Measurements from ENCODE around the gene AP4E1. TPM values are rescaled to one million over a fixed set of nuclear protein-coding genes. Genes with fewer than 3 reads are reported as not detected.
A peak's percentile ranks its signal among the peaks of the same experiment; 100 is the strongest.

The AP4E1 gene
- total RNA-seq, 2 donors from 2014 or later: 5.4 to 11.9 TPM

DNA sequence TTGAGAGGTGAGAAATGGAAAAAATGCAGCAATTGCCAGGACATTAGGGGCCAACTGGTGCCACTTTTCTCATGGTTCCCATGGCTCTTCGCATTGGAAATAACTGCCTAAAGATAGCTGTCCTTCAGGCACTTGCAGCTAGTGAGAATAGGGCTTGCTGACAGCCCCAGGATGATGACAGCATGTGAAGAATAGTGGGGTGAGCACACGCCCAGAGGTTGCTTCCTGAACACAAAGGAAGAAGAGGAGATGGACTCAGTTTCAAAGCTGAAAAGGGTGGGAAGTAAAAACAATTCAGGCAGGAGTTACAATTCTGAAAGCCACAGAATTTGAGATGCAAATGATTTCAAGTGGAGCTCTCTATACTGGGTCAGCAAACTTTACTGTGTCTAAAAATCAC, 140.6 kb downstream of the AP4E1 start:
- no peaks in the 10 kb centered on the region for H3K36me3 ChIP-seq

DNA sequence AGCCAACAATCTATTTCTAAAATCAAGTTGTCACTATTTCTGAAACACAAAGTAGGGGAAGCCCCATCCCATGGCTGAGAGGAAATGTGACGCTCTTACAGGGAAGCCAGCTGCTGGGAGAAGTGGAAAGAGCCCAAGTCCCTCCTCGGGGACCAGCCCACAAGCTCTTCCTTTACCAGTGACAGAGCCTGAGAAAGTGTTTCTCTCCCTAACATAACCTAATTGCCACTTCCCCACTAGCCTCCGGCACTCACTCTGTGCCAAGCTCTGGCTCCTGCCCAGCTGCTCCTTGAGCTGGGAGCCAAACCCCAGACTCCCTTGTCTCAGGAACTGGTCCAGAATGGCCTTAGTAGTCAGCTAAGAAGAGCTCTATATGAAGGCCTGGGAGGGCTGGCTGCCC, 143.3 kb downstream of the AP4E1 start:
- H3K36me3 ChIP-seq: peaks cover 10% of the 10 kb centered on the region
- no peaks in the 10 kb centered on the region for H3K27me3 ChIP-seq (replicated peaks; ENCODE audit: insufficient read depth)
- H3K4me3 ChIP-seq: no peak overlapping the region
- DNase-seq (ENCODE audit: low spot score): no peak
- H3K9me3 ChIP-seq: no peaks in the 10 kb centered on the region
- peaks cover 16 to 32% of the 10 kb centered on the region in 2 donors for H3K4me1 ChIP-seq (ENCODE audit: control insufficient read depth in 1 of 2, low read depth in 2 of 2)
- TF ChIP-seq, protein P1, sequence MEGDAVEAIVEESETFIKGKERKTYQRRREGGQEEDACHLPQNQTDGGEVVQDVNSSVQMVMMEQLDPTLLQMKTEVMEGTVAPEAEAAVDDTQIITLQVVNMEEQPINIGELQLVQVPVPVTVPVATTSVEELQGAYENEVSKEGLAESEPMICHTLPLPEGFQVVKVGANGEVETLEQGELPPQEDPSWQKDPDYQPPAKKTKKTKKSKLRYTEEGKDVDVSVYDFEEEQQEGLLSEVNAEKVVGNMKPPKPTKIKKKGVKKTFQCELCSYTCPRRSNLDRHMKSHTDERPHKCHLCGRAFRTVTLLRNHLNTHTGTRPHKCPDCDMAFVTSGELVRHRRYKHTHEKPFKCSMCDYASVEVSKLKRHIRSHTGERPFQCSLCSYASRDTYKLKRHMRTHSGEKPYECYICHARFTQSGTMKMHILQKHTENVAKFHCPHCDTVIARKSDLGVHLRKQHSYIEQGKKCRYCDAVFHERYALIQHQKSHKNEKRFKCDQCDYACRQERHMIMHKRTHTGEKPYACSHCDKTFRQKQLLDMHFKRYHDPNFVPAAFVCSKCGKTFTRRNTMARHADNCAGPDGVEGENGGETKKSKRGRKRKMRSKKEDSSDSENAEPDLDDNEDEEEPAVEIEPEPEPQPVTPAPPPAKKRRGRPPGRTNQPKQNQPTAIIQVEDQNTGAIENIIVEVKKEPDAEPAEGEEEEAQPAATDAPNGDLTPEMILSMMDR (IDR thresholded peaks at IDR 0.05): no peak
- no peak overlapping the region for H3K27ac ChIP-seq
- ATAC-seq (ENCODE audit: insufficient number of reproducible peaks, low FRiP score, low read depth): peak; percentile 59

More for the DNA sequence above, 140.6 kb downstream of the AP4E1 start:
- Histone ChIP-seq H3K27ac (no peak overlapping the region), H3K4me3 (no peak overlapping the region), H3K4me1 (ENCODE audit: control insufficient read depth in 1 of 2, low read depth in 2 of 2) (peaks cover 17 to 36% of the 10 kb centered on the region in 2 donors), H3K27me3 (replicated peaks; ENCODE audit: insufficient read depth) (no peaks in the 10 kb centered on the region), H3K9me3 (no peaks in the 10 kb centered on the region)
- DNase-seq (ENCODE audit: low spot score) (no peak), ATAC-seq (ENCODE audit: insufficient number of reproducible peaks, low FRiP score, low read depth) (no peak)
- TF ChIP-seq, protein P1 (IDR thresholded peaks at IDR 0.05): no peak

- DNase-seq (ENCODE audit: low spot score) (no peak), ATAC-seq (ENCODE audit: insufficient number of reproducible peaks, low FRiP score, low read depth) (no peak)
- Histone ChIP-seq H3K36me3 (peaks cover 22% of the 10 kb centered on the region), H3K4me3 (no peak overlapping the region), H3K9me3 (no peaks in the 10 kb centered on the region), H3K4me1 (ENCODE audit: control insufficient read depth in 1 of 2, low read depth in 2 of 2) (peaks cover 10 to 22% of the 10 kb centered on the region in 2 donors), H3K27me3 (replicated peaks; ENCODE audit: insufficient read depth) (no peaks in the 10 kb centered on the region), H3K27ac (no peak overlapping the region)
- TF ChIP-seq, protein P1 (IDR thresholded peaks at IDR 0.05): no peak
These were observed 145.1 kb downstream of the AP4E1 start for GRCh38 chr15:51053571-51053970.

GRCh38 chr15:51054535-51054934, 146.1 kb downstream of the AP4E1 start:
- no peak for DNase-seq (ENCODE audit: low spot score)
- no peak overlapping the region for H3K27ac ChIP-seq
- H3K36me3 ChIP-seq: peaks cover 22% of the 10 kb centered on the region
- no peaks in the 10 kb centered on the region for H3K9me3 ChIP-seq
- H3K4me1 ChIP-seq (ENCODE audit: control insufficient read depth in 1 of 2, low read depth in 2 of 2): peaks cover 10 to 22% of the 10 kb centered on the region in 2 donors
- TF ChIP-seq, protein P1 (IDR thresholded peaks at IDR 0.05): no peak
- no peak overlapping the region for H3K4me3 ChIP-seq
- no peaks in the 10 kb centered on the region for H3K27me3 ChIP-seq (replicated peaks; ENCODE audit: insufficient read depth)
- no peak for ATAC-seq (ENCODE audit: insufficient number of reproducible peaks, low FRiP score, low read depth)

Other genes with a start within 250 kb of the AP4E1 start
- gene TRPM7, start 221.9 kb upstream of the AP4E1 start, total RNA-seq: 10 to 100 TPM; 45.9 to 61.7 TPM
- gene SPPL2A, start 143.0 kb upstream of the AP4E1 start, total RNA-seq: 100 to 1,000 TPM; 281 to 500 TPM
- 10 to 100 TPM; 33.3 to 42.0 TPM for gene TNFAIP8L3, start 186.2 kb downstream of the AP4E1 start, total RNA-seq

Measured in thoracic aorta (tissue), 2 donors.